GM18951 (cell line): ENCODE results near the gene JAGN1.

Source experiments
- POLR2A ChIP-seq: IDR thresholded peaks from 4 replicates; pipeline ENCODE4 v1.6.1; 2011; ENCODE audit warnings: mild to moderate bottlenecking; ENCODE audit not compliant: insufficient read length, insufficient read depth; ENCODE audit errors: extremely low read depth
- in situ Hi-C: fragments of 300-500 bp; cut with MboI; formaldehyde crosslinking; loops from one replicate; pipeline ENCODE4 v1.12.0; 2022; ENCODE audit warnings: low sequenced_read_pairs, mixed read lengths, inconsistent platforms; ENCODE audit not compliant: unreplicated experiment

Gene JAGN1

GRCh38 chr3:9912294-9912935, 22.0 kb downstream of the JAGN1 start:
- in situ Hi-C loops = no loop called here
- no peak for TF ChIP-seq POLR2A

- no peak for TF ChIP-seq POLR2A
- in situ Hi-C loops = no loop called here
Measured at GRCh38 chr3:9913601-9914000, 23.2 kb downstream of the JAGN1 start.

GRCh38 chr3:9914011-9914410, 23.6 kb downstream of the JAGN1 start:
- in situ Hi-C loops = no loop called here
- TF ChIP-seq POLR2A = no peak

- TF ChIP-seq POLR2A = no peak
- in situ Hi-C loops = no loop called here
Measured at GRCh38 chr3:9914559-9915253, 24.3 kb downstream of the JAGN1 start.

DNA sequence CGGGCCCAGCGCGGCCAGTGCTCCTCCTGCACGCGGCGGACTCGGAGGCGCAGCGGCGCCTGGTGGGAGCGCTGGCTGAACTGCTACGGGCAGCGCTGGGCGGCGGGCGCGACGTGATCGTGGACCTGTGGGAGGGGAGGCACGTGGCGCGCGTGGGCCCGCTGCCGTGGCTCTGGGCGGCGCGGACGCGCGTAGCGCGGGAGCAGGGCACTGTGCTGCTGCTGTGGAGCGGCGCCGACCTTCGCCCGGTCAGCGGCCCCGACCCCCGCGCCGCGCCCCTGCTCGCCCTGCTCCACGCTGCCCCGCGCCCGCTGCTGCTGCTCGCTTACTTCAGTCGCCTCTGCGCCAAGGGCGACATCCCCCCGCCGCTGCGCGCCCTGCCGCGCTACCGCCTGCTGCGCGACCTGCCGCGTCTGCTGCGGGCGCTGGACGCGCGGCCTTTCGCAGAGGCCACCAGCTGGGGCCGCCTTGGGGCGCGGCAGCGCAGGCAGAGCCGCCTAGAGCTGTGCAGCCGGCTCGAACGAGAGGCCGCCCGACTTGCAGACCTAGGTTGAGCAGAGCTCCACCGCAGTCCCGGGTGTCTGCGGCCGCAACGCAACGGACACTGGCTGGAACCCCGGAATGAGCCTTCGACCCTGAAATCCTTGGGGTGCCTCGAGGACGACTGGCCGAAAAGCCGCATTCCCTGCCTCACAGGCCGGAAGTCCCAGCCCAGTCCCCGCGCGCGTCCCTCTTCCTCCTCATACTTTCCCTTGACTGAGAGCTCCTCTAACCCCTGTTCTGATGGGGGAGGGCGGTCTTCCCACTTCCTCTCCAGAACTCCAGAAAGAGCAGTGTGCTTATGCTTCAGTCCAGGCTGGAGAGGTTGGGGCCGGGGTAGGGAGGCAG, 25.1 kb downstream of the JAGN1 start:
- TF ChIP-seq POLR2A = peak; percentile 20
- in situ Hi-C loops = no loop called here

GRCh38 chr3:9916346-9916733, 25.9 kb downstream of the JAGN1 start:
- in situ Hi-C loops = no loop called here
- no peak for TF ChIP-seq POLR2A

GRCh38 chr3:9916734-9917680, 26.6 kb downstream of the JAGN1 start, which contains the start of gene IL17RC:
TSS of gene IL17RC (plus strand) at chr3:9917098. CDS start at chr3:9917316, 218 bp downstream.
- no peak for TF ChIP-seq POLR2A
- in situ Hi-C loops = no loop called here

DNA sequence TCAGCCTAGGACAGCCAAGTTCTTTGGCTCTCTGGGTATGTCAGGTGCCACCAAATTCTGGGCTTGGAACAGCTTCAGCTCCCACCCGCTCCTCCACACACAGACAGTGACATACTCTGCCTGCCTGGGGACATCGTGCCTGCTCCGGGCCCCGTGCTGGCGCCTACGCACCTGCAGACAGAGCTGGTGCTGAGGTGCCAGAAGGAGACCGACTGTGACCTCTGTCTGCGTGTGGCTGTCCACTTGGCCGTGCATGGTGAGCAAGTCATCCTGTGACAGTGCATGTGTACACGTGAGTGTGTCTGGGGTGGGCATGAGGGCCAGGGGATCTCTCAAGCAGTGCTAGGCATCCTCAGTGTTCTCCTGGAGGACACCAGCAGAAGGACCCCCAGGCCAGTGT, 27.4 kb downstream of the JAGN1 start:
- no peak for TF ChIP-seq POLR2A
- in situ Hi-C loops = no loop called here

GRCh38 chr3:9918261-9919038, 28.0 kb downstream of the JAGN1 start:
- in situ Hi-C loops = no loop called here
- TF ChIP-seq POLR2A = no peak

GRCh38 chr3:9928158-9928557, 37.7 kb downstream of the JAGN1 start:
- in situ Hi-C loops = no loop called here

GRCh38 chr3:9930804-9931418, 40.5 kb downstream of the JAGN1 start:
- in situ Hi-C loops = no loop called here
- TF ChIP-seq POLR2A = no peak

More at GRCh38 chr3:9928158-9928557, 37.7 kb downstream of the JAGN1 start:
- no peak for TF ChIP-seq POLR2A
